SKM-1 (cell line): ENCODE data around the gene TSPYL4.
"Not testable (repeated sequence)": the region's sequence is repeated elsewhere in the genome, so short reads cannot be mapped to it uniquely, and the experiment has no call there.

Source experiments
- DNase-seq: peaks from one replicate; lab custom pipeline; 2025; ENCODE audit not compliant: unreplicated experiment; lab: John Stamatoyannopoulos, UW

Gene TSPYL4

GRCh38 chr6:116253505-116254296, at the start of gene TSPYL4:
TSPYL4 (minus strand) TSS chr6:116254075; CDS start chr6:116254008, 67 bp downstream.
- peak; percentile 87 for DNase-seq

GRCh38 chr6:116301104-116301503, 47.2 kb upstream of the TSPYL4 start:
- DNase-seq = no peak

- DNase-seq = no peak
Measured at GRCh38 chr6:116300566-116300965, 46.7 kb upstream of the TSPYL4 start.

- DNase-seq = no peak
Measured at GRCh38 chr6:116298973-116299372, 45.1 kb upstream of the TSPYL4 start.

DNA sequence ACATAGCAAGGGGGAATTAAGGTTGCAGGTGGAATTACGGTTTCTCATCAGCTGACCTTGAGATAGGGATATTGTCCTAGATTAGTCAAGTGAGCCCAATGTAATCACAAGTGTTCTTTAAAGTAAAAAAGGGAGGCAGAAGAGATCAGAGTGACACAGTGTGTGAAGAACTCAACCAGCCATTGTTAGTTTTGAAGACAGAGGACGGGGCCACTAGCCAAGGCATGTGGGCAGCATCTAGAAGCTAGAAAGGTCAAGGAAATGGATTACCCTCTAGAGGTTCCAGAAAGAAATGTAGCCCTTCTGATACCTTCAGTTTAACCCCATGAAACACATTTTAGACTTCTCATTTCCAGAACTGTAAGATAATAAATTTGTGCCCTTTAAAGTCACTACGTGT, 44.4 kb upstream of the TSPYL4 start:
- DNase-seq = no peak

DNA sequence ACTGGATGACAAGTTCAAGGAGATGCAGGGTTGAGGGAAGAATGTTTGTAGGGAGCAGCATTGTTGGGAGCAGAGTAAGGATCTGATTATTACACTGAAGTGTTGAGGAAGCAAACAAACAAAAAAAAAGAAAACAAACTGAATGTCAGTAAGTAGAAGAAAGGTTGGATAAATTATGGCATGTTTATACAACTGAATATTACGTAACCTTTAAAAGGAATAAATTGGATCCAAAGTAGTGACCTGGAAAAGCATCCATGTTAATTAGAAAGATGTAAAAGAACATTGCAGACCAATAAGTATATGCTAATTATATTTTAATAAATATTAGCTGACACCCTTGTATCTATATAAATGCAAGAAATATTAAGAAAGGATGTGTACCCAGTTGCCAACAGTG, 38.7 kb upstream of the TSPYL4 start:
- DNase-seq = no peak

GRCh38 chr6:116291701-116292396, 38.0 kb upstream of the TSPYL4 start:
- DNase-seq = no peak

DNA sequence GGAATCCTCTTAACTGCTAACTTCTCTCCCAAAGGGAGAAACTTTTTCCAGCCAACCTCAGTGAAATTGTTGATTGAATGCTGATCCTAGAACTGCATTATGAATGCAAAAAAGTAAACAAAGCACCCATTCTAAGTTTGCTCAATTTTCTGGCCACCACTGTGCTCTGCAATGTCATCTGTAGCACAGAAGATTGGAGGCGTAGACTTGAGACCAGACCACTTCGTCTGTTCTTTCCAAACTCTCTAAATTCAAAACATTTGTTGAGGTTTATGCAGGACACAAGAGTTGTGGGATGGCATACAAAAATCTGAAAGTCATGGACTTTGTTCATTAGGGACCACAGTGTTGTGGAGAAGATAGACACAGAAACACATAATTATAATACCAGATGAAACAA, 36.9 kb upstream of the TSPYL4 start:
- DNase-seq = no peak

- DNase-seq = no peak
Measured at GRCh38 chr6:116289876-116290275, 36.0 kb upstream of the TSPYL4 start.

DNA sequence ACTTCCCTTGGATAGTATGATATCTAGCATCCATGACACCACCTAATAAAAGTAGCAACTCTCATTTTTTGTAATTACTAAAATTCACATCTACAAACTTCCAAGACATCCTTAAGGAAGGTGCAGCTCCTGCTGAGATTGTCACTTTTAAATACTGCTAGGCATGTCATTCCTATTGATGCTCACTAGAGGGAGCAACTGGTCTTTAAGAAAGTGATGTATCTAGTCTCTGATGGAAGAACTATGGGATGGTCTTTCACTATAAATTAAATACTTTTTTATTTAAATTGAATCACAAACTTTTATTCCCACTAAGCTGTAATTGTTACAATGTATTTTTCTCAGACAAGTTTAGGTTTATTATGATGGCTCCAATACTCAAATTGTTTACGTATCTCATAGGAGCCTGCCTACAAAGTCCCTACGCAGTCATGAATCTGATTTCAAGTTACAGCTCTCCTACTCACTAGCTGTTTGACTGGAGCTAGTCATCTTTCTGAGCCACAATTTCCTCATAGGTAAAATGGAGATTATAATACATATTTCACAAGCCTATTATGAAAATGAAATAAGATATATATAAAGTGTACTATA, 33.9 kb upstream of the TSPYL4 start:
- DNase-seq = peak; percentile 16

- DNase-seq = no peak
Measured at GRCh38 chr6:116286773-116287358, 33.0 kb upstream of the TSPYL4 start.

DNA sequence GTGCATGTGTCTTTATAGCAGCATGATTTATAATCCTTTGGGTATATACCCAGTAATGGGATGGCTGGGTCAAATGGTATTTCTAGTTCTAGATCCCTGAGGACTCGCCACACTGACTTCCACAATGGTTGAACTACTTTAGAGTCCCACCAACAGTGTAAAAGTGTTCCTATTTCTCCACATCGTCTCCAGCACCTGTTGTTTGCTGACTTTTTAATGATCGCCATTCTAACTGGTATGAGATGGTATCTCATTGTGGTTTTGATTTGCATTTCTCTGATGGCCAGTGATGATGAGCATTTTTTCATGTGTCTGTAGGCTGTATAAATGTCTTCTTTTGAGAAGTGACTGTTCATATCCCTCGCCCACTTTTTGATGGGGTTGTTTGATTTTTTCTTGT, 31.1 kb upstream of the TSPYL4 start:
- DNase-seq = not testable (repeated sequence)

GRCh38 chr6:116283191-116283590, 29.3 kb upstream of the TSPYL4 start:
- DNase-seq = no peak

GRCh38 chr6:116282698-116283097, 28.8 kb upstream of the TSPYL4 start:
- no peak for DNase-seq

DNA sequence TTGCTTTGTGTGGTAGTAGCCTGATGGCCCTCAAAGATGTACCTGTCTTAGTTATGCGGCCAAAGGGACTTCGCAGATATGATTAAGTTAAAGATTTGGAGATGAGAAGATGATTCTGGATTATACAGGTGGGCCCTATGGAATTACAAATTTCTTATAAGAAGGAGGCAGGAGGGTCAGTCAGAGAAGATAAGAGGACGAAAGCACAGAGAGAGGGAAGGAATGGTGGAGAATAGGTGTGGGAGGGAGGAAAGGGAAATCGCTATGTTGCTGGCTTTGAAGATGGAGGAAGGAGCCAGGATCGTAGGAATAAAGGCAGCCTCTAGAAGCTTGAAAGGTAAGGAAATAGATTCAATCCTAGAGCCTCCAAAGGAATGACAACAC, 27.1 kb upstream of the TSPYL4 start:
- no peak for DNase-seq

DNA sequence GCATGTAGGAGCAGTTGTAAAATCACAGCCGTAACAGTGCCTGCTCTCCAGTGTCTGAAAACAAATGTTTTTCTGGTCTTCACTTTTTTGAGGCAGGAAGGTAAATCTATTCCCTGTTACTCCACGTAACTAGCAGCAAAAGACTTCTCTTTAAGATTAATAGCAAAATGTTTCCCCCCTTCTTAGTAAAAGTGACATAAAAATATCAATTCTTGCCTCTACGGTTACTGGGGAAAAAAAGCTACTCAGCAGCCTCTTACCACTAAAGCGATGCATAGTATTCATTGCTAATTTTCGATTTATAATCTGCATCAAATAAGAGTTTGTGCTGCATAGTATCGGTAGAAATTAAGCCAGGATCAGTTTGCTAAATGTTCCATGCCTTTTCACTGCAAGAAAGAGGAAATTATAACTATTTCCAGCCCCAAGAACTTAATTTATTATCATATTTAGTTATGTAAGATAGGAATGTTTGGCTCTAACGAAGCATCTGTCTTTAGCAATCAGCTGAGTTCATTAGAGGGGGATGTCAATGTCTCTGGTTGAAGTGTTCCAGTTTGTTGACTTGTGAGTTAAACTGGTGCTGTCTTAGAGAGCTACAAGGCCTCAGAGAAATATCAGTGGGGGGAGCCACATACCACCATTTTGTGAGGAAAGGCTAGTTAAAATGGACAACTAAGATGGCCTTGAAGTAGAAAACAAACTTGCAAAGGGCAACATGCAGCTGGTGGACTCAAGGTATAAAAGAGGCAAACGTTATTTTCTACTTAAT, 26.5 kb upstream of the TSPYL4 start:
- DNase-seq = no peak

- DNase-seq = peak; percentile 91
Measured at GRCh38 chr6:116279232-116280160, 25.6 kb upstream of the TSPYL4 start, which contains the start of gene TSPYL1. TSPYL1 (minus strand) TSS chr6:116279930; CDS start chr6:116279830, 100 bp downstream.

DNA sequence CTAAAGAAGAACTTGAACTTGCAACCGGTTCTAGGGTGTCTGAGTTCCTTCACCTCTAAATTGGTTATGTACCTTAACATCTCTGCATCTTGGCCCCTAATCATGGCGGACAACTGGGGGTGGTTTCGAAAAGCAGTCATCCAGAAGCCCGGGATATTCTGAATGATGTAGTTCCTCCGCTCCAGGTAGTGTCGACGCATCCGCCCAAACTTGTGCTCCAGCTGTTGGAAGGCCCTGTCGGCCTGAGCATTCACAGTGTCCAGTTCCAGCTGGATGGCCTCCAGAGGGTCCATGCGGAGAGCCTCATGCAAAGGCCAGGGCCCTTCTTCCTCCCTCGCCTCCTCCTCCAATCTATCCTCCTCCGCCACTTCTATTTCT, 25.0 kb upstream of the TSPYL4 start:
- no peak for DNase-seq

DNA sequence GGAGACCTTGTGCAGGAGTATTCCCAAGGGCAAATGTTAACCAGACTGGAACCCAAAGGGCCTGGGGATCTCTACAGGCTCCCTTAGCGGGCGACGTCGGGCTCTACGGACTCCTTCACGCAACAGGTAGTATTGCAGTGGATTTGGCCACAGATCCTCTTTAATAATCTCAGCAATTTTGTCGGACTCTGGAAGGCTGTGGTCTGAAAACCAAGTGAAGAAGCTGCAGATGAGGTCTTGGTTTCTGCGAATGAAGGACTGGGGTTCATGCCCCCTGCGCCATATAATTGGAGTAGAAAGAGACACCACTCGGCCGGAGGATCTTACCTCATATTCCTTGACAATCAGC, 24.6 kb upstream of the TSPYL4 start:
- no peak for DNase-seq

- DNase-seq = no peak
Measured at GRCh38 chr6:116277124-116277523, 23.2 kb upstream of the TSPYL4 start.
